IMR-90 (cell line): ENCODE results near the gene PITPNC1. TPM values are rescaled to one million over a fixed set of nuclear protein-coding genes. Genes with fewer than 3 reads are reported as not detected.

ENCODE experiments used
- ATAC-seq: fragments of 200-7000 bp; cut with Tn5 transposase; 2 replicates; pipeline ENCODE4 v1.9.1; 2020; ENCODE audit warnings: low read depth, mild to moderate bottlenecking, moderate library complexity
- BruUV-seq: library from RNA; stranded (reverse); fragments of 400-500 nt; replicated peaks from 2 replicates; lab custom pipeline; 2021; lab: Mats Ljungman, UMichigan
- CTCF ChIA-PET: fragments of 300-600 bp; formaldehyde crosslinking; extraction: SDS; loops from one replicate; lab custom pipeline; 2021; ENCODE audit warnings: antibody characterized with exemption; lab: Yijun Ruan, JAX
- POLR2A ChIA-PET: fragments of 300-600 bp; sonication (Branson Sonifier 250); formaldehyde crosslinking; loops from one replicate; lab custom pipeline; 2022; ENCODE audit warnings: antibody characterized with exemption; ENCODE audit not compliant: unreplicated experiment; lab: Charles Lee
- DNase-seq: peaks from one replicate; pipeline ENCODE4 v3.0.0; 2013
- H2AFZ ChIP-seq: replicated peaks from 2 replicates; pipeline ENCODE3; 2013; ENCODE audit warnings: low read length, mild to moderate bottlenecking; ENCODE audit not compliant: poor library complexity
- H2AK5ac ChIP-seq: 2 replicates; pipeline ENCODE4 v1.6.1; 2013; ENCODE audit warnings: low read depth, low read length, inconsistent platforms
- H2AK9ac ChIP-seq: replicated peaks from 2 replicates; pipeline ENCODE3; 2013; ENCODE audit warnings: mild to moderate bottlenecking, low read depth, low read length, moderate library complexity; ENCODE audit not compliant: poor library complexity
- H2BK120ac ChIP-seq: 2 replicates; pipeline ENCODE4 v1.6.1; 2013; ENCODE audit warnings: low read depth, low read length, inconsistent platforms
- H2BK15ac ChIP-seq: 3 replicates; pipeline ENCODE4 v1.6.1; 2013; ENCODE audit warnings: low read depth, low read length, inconsistent platforms
- H2BK20ac ChIP-seq: 2 replicates; pipeline ENCODE4 v1.6.1; 2013; ENCODE audit warnings: low read depth, mild to moderate bottlenecking, inconsistent platforms, low read length, moderate library complexity
- H2BK5ac ChIP-seq: 2 replicates; pipeline ENCODE4 v1.6.1; 2013; ENCODE audit warnings: mild to moderate bottlenecking, low read depth, low read length, inconsistent platforms; ENCODE audit not compliant: poor library complexity, severe bottlenecking
- H3K14ac ChIP-seq: replicated peaks from 2 replicates; pipeline ENCODE4 v1.6.1; 2013; ENCODE audit warnings: low read depth, low read length, inconsistent platforms
- H3K18ac ChIP-seq: 2 replicates; pipeline ENCODE4 v1.6.1; 2013; ENCODE audit warnings: low read depth, low read length, control low read depth
- H3K23ac ChIP-seq: 2 replicates; pipeline ENCODE4 v1.6.1; 2013; ENCODE audit warnings: low read depth, low read length, inconsistent platforms
- H3K27ac ChIP-seq: 2 replicates; pipeline ENCODE4 v1.5.1; 2013; ENCODE audit warnings: mild to moderate bottlenecking, control low read depth, low read length; ENCODE audit not compliant: insufficient read depth
- H3K27me3 ChIP-seq: 2 replicates; pipeline ENCODE4 v1.6.1; 2013; ENCODE audit warnings: low read length; ENCODE audit not compliant: control insufficient read depth, insufficient read depth
- H3K36me3 ChIP-seq: 2 replicates; pipeline ENCODE4 v1.6.1; 2013; ENCODE audit warnings: low read length, mixed read lengths; ENCODE audit not compliant: control insufficient read depth, insufficient read depth
- H3K4ac ChIP-seq: 2 replicates; pipeline ENCODE4 v1.6.1; 2013; ENCODE audit warnings: low read depth, low read length, inconsistent platforms
- H3K4me1 ChIP-seq: 2 replicates; pipeline ENCODE4 v1.6.1; 2013; ENCODE audit warnings: low read length, mixed read lengths; ENCODE audit not compliant: control insufficient read depth, insufficient read depth
- H3K4me2 ChIP-seq: 2 replicates; pipeline ENCODE4 v1.6.1; 2013; ENCODE audit warnings: low read depth, mild to moderate bottlenecking, control low read depth, low read length, moderate library complexity
- H3K4me3 ChIP-seq: 2 replicates; pipeline ENCODE4 v1.5.1; 2013; ENCODE audit warnings: low read depth, mild to moderate bottlenecking, control low read depth, low read length, moderate library complexity; ENCODE audit not compliant: insufficient read depth
- H3K56ac ChIP-seq: 2 replicates; pipeline ENCODE4 v1.6.1; 2013; ENCODE audit warnings: low read length, inconsistent platforms; ENCODE audit not compliant: insufficient read depth; ENCODE audit errors: extremely low read depth
- H3K79me1 ChIP-seq, 2 experiments: 2 replicates each; pipeline ENCODE4 v1.6.1; 2013; ENCODE audit warnings: low read length in 2 of 2, inconsistent platforms in 1 of 2, low read depth in 1 of 2
- H3K9ac ChIP-seq: 2 replicates; pipeline ENCODE4 v1.6.1; 2013; ENCODE audit warnings: low read depth, low read length, control low read depth
- H3K9me1 ChIP-seq: 2 replicates; pipeline ENCODE4 v1.6.1; 2013; ENCODE audit warnings: low read length, inconsistent platforms; ENCODE audit not compliant: insufficient read depth
- H3K9me3 ChIP-seq: 2 replicates; pipeline ENCODE4 v1.6.1; 2013; ENCODE audit warnings: low read length; ENCODE audit not compliant: control insufficient read depth, insufficient read depth
- H4K20me1 ChIP-seq: 2 replicates; pipeline ENCODE4 v1.6.1; 2013; ENCODE audit warnings: low read length, inconsistent platforms; ENCODE audit not compliant: insufficient read depth
- H4K5ac ChIP-seq: 2 replicates; pipeline ENCODE4 v1.6.1; 2013; ENCODE audit warnings: mild to moderate bottlenecking, low read depth, low read length, control low read depth
- H4K8ac ChIP-seq, 2 experiments: 2 replicates each; pipeline ENCODE4 v1.6.1; 2013; ENCODE audit warnings: low read depth in 2 of 2, low read length in 2 of 2, control low read depth in 1 of 2, inconsistent platforms in 1 of 2
- H4K91ac ChIP-seq: 2 replicates; pipeline ENCODE4 v1.6.1; 2013; ENCODE audit warnings: low read depth, low read length, inconsistent platforms; ENCODE audit not compliant: insufficient read depth
- BHLHE40 ChIP-seq: fragments of 150-350 bp; IDR thresholded peaks from 2 replicates; pipeline ENCODE4 v1.6.1; 2016; ENCODE audit warnings: mild to moderate bottlenecking, low read depth, low read length
- CEBPB ChIP-seq: IDR thresholded peaks from 2 replicates; pipeline ENCODE4 v1.6.1; 2012; ENCODE audit warnings: low read depth, low read length, improper control_type of control experiment
- CHD1 ChIP-seq: IDR thresholded peaks from 2 replicates; pipeline ENCODE4 v1.6.1; 2012; ENCODE audit warnings: low read depth, low read length, improper control_type of control experiment
- FOS ChIP-seq: fragments of 150-350 bp; IDR thresholded peaks from 2 replicates; pipeline ENCODE4 v1.6.1; 2016; ENCODE audit warnings: low read depth, low read length
- POLR2A ChIP-seq: IDR thresholded peaks from 2 replicates; pipeline ENCODE4 v1.6.1; 2012; ENCODE audit warnings: mild to moderate bottlenecking, low read depth, low read length
- RFX5 ChIP-seq: IDR thresholded peaks from 2 replicates; pipeline ENCODE4 v1.8.0; 2012; ENCODE audit warnings: low read depth, mild to moderate bottlenecking, low read length, moderate library complexity
- SMC3 ChIP-seq: fragments of 150-350 bp; IDR thresholded peaks from 2 replicates; pipeline ENCODE4 v1.6.1; 2016; ENCODE audit warnings: low read depth, mild to moderate bottlenecking, antibody characterized with exemption, low read length, moderate library complexity
- WGBS, 2 experiments: methylation state at CpG; one replicate each; pipeline versions ENCODE4 v1.1.5 to v1.1.7; 2013; ENCODE audit warnings: missing lambda C conversion rate in 2 of 2; ENCODE audit not compliant: insufficient read length in 1 of 2; ENCODE audit errors: extremely low coverage in 2 of 2; 5-methylcytosine and 5-hydroxymethylcytosine counted together
- dilution Hi-C: fragments of 300-500 bp; cut with HindIII; formaldehyde crosslinking; loops from one replicate; pipeline ENCODE4 v1.14.3; 2018; ENCODE audit warnings: low sequenced_read_pairs; ENCODE audit not compliant: unreplicated experiment
- in situ Hi-C: fragments of 300-500 bp; cut with MboI; formaldehyde crosslinking; loops from 3 replicates; pipeline ENCODE4 v1.14.3; 2019; ENCODE audit warnings: low sequenced_read_pairs, inconsistent platforms, mixed read lengths
- intact Hi-C: fragments of 100-400 bp; cut with micrococcal nuclease; formaldehyde crosslinking; loops from 2 replicates; pipeline ENCODE4 v1.10.0; 2022
- polyA plus RNA-seq, 3 experiments: library from polyadenylated mRNA; depleted of rRNA; stranded (reverse); fragments of >200 nt; gene quantifications; 2 replicates each; pipeline ENCODE4 v1.2.3, GENCODE V29; 2012; ENCODE audit warnings: low replicate concordance in 1 of 3
- total RNA-seq: library from RNA; depleted of rRNA; stranded (reverse); fragments of >200 nt; gene quantifications from 2 replicates; pipeline ENCODE4 v1.2.3, GENCODE V29; 2012
- TF ChIP-seq, protein P1 (sequence below): conservative IDR thresholded peaks from 2 replicates; pipeline ENCODE4 v1.5.1; 2012; ENCODE audit warnings: mild to moderate bottlenecking, low read depth, low read length, improper control_type of control experiment
- TF ChIP-seq, protein P2 (sequence below): fragments of 150-350 bp; IDR thresholded peaks from 2 replicates; pipeline ENCODE4 v1.6.1; 2016; ENCODE audit warnings: low read depth, mild to moderate bottlenecking, low read length, moderate library complexity, borderline replicate concordance

The PITPNC1 gene
- total and polyA plus RNA-seq, 2 of the 4 experiments (the other 2 are of a cell fraction), result 4.1 TPM

DNA sequence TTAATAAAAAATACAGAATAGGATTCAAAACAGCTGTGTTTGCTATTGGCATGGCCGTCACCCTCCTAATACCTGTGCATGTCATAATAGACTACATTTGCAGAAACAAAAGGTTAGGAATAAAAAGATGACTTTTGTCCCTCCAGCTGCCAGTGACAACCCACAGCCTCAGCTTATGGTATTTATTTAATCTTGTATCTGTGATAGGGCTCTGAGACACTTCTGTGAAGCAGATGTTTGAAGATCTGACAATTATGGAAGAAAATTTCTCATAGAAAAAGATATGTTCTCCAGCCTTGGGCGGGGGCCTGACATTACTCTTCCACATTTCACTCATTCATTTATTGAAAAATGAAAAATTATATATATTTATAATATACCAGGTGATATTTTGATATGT, 62.2 kb downstream of the PITPNC1 start:
- POLR2A ChIA-PET, result no interaction called here
- BruUV-seq, result no TSS peak

More for the DNA sequence above, 62.2 kb downstream of the PITPNC1 start:
- Histone ChIP-seq H4K8ac (no peak overlapping the region), H3K4me2 (no peak overlapping the region), H3K9me1 (no peaks in the 10 kb centered on the region), H3K36me3 (no peaks in the 10 kb centered on the region), H3K27me3 (no peaks in the 10 kb centered on the region), H4K5ac (no peak overlapping the region), H2BK120ac (no peak overlapping the region), H3K9ac (no peak overlapping the region), H4K20me1 (no peaks in the 10 kb centered on the region), H4K91ac (no peak overlapping the region), H2AK5ac (no peak overlapping the region), H3K4me3 (no peak overlapping the region), H2BK20ac (no peak overlapping the region), H3K14ac (no peak overlapping the region), H2BK15ac (no peak overlapping the region), H3K4me1 (peaks cover 3% of the 10 kb centered on the region; the same call in 1 of the 2 replicates), H2AK9ac (no peak overlapping the region), H2AFZ (no peak overlapping the region), H3K27ac (no peak overlapping the region), H3K56ac (no peak overlapping the region), H3K79me1 (peaks cover 24 to 33% of the 10 kb centered on the region in 2 experiments), H3K23ac (no peak overlapping the region), H3K9me3 (no peaks in the 10 kb centered on the region), H3K4ac (no peak overlapping the region), H3K18ac (no peak overlapping the region), H2BK5ac (no peak overlapping the region)
- DNase-seq (no peak), ATAC-seq (no peak)
- dilution Hi-C loops, result no loop called here
- intact Hi-C loops, result no loop called here
- no CpG with 5 or more reads among the region's 2 CpGs for WGBS, 2 experiments
- no peak for TF ChIP-seq RFX5
- TF ChIP-seq, protein P1, sequence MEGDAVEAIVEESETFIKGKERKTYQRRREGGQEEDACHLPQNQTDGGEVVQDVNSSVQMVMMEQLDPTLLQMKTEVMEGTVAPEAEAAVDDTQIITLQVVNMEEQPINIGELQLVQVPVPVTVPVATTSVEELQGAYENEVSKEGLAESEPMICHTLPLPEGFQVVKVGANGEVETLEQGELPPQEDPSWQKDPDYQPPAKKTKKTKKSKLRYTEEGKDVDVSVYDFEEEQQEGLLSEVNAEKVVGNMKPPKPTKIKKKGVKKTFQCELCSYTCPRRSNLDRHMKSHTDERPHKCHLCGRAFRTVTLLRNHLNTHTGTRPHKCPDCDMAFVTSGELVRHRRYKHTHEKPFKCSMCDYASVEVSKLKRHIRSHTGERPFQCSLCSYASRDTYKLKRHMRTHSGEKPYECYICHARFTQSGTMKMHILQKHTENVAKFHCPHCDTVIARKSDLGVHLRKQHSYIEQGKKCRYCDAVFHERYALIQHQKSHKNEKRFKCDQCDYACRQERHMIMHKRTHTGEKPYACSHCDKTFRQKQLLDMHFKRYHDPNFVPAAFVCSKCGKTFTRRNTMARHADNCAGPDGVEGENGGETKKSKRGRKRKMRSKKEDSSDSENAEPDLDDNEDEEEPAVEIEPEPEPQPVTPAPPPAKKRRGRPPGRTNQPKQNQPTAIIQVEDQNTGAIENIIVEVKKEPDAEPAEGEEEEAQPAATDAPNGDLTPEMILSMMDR, result no peak
- no peak for TF ChIP-seq BHLHE40
- TF ChIP-seq CEBPB, result no peak
- TF ChIP-seq FOS, result no peak
- TF ChIP-seq CHD1, result no peak
- TF ChIP-seq SMC3, result no peak
- TF ChIP-seq, protein P2, sequence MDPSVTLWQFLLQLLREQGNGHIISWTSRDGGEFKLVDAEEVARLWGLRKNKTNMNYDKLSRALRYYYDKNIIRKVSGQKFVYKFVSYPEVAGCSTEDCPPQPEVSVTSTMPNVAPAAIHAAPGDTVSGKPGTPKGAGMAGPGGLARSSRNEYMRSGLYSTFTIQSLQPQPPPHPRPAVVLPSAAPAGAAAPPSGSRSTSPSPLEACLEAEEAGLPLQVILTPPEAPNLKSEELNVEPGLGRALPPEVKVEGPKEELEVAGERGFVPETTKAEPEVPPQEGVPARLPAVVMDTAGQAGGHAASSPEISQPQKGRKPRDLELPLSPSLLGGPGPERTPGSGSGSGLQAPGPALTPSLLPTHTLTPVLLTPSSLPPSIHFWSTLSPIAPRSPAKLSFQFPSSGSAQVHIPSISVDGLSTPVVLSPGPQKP, result no peak
- TF ChIP-seq POLR2A, result no peak
- CTCF ChIA-PET, result no interaction called here
- in situ Hi-C loops, result no loop called here
